GM12891 (cell line): ENCODE data around the gene ZFP36L2.

Experiments
- PAX5 ChIP-seq: IDR thresholded peaks from 2 replicates; pipeline ENCODE4 v1.6.1; 2011; ENCODE audit warnings: low read length, moderate library complexity, mild to moderate bottlenecking; ENCODE audit not compliant: insufficient read depth, severe bottlenecking
- POLR2A ChIP-seq: IDR thresholded peaks from 2 replicates; pipeline ENCODE4 v1.6.1; 2011; ENCODE audit warnings: low read depth, low read length, control low read depth
- POLR2AphosphoS5 ChIP-seq: IDR thresholded peaks from 2 replicates; pipeline ENCODE4 v1.6.1; 2011; ENCODE audit warnings: low read depth, low read length, control low read depth
- POU2F2 ChIP-seq: IDR thresholded peaks from 2 replicates; pipeline ENCODE4 v1.6.1; 2011; ENCODE audit warnings: low read depth, mild to moderate bottlenecking, control low read depth, low read length, moderate library complexity
- SPI1 ChIP-seq: IDR thresholded peaks from 2 replicates; pipeline ENCODE4 v1.6.1; 2011; ENCODE audit warnings: low read depth, low read length, control low read depth

GRCh38 chr2:43258547-43259156, 32.2 kb upstream of the ZFP36L2 start:
- TF ChIP-seq POLR2AphosphoS5 (no peak), POLR2A (no peak), POU2F2 (no peak), SPI1 (no peak), PAX5 (no peak)
